HepG2 (cell line): ENCODE results near the gene DCST2. TPM values are rescaled to one million over a fixed set of nuclear protein-coding genes. Genes with fewer than 3 reads are reported as not detected.
A peak's percentile ranks its signal among the peaks of the same experiment; 100 is the strongest.

Source experiments
- ARHGAP35 ChIP-seq: sonication (generic); formaldehyde crosslinking; IDR thresholded peaks from 2 replicates; pipeline ENCODE4 v1.9.0; 2022; ENCODE audit warnings: mild to moderate bottlenecking, inconsistent platforms, moderate library complexity, missing genetic modification reagents, borderline replicate concordance
- CBX1 ChIP-seq: IDR thresholded peaks from one replicate; pipeline ENCODE4 v1.6.1; 2016; ENCODE audit warnings: antibody characterized with exemption, low read depth
- SMAD1 ChIP-seq: sonication (generic); formaldehyde crosslinking; IDR thresholded peaks from 2 replicates; pipeline ENCODE4 v1.4.0; 2020; ENCODE audit warnings: missing genetic modification reagents, low read depth, mild to moderate bottlenecking, borderline replicate concordance
- ZNF644 ChIP-seq: IDR thresholded peaks from 2 replicates; pipeline ENCODE4 v1.6.1; 2016; ENCODE audit warnings: low read depth
- polyA plus RNA-seq, 8 experiments: library from polyadenylated mRNA; depleted of rRNA in 3 of 8; stranded (reverse) in 7 of 8; unstranded in 1 of 8; fragments of >200 nt; fragmentation: Illumina TruSeq in 4 of 8; extraction: Trizol in 4 of 8; gene quantifications; 2 replicates each; pipeline versions ENCODE4 v1.2.1 to v1.2.3, GENCODE V29; 2011 to 2016; ENCODE audit warnings: low read depth in 4 of 8, missing spikeins in 1 of 8, mixed read lengths in 1 of 8; ENCODE audit not compliant: insufficient read depth in 1 of 8
- total RNA-seq, 5 experiments: library from RNA; depleted of rRNA; stranded (reverse); fragments of >200 nt; fragmentation: Illumina TruSeq; extraction: Trizol; gene quantifications; 2 replicates each; pipeline ENCODE4 v1.2.3, GENCODE V29; 2016; ENCODE audit warnings: low read depth in 1 of 5
- TF ChIP-seq, protein P1 (sequence below): sonication (generic); formaldehyde crosslinking; IDR thresholded peaks from 2 replicates; pipeline ENCODE4 v1.9.0; 2021; ENCODE audit warnings: missing genetic modification reagents, borderline replicate concordance
- TF ChIP-seq, protein P2 (sequence below): sonication (generic); formaldehyde crosslinking; conservative IDR thresholded peaks from 2 replicates; pipeline ENCODE4 v1.8.0; 2022; ENCODE audit warnings: missing genetic modification reagents
- TF ChIP-seq, protein P3 (sequence below): sonication (generic); formaldehyde crosslinking; IDR thresholded peaks from 2 replicates; pipeline ENCODE4 v1.9.0; 2021; ENCODE audit warnings: missing genetic modification reagents, borderline replicate concordance
- TF ChIP-seq, protein P4 (sequence below): sonication (generic); formaldehyde crosslinking; IDR thresholded peaks from 2 replicates; pipeline ENCODE4 v1.9.0; 2022; ENCODE audit warnings: missing genetic modification reagents, mild to moderate bottlenecking, borderline replicate concordance
- TF ChIP-seq, protein P5 (sequence below): sonication (generic); formaldehyde crosslinking; IDR thresholded peaks from 2 replicates; pipeline ENCODE4 v1.5.0; 2020; ENCODE audit warnings: mild to moderate bottlenecking, missing genetic modification reagents
- TF ChIP-seq, protein P6 (sequence below): sonication (generic); formaldehyde crosslinking; IDR thresholded peaks from 2 replicates; pipeline ENCODE4 v1.4.0; 2020; ENCODE audit warnings: missing genetic modification reagents, borderline replicate concordance
- TF ChIP-seq, protein P7 (sequence below): sonication (generic); formaldehyde crosslinking; IDR thresholded peaks from 2 replicates; pipeline ENCODE4 v1.4.0; 2020; ENCODE audit warnings: missing genetic modification reagents; ENCODE audit errors: not compliant biosample characterization
- TF ChIP-seq, protein P8 (sequence below): sonication (generic); formaldehyde crosslinking; IDR thresholded peaks from 2 replicates; pipeline ENCODE4 v1.4.0; 2020; ENCODE audit warnings: mild to moderate bottlenecking, missing genetic modification reagents

The DCST2 gene
- total and polyA plus RNA-seq, 2 of the 13 experiments (the other 11 are each of a cell fraction or from before 2014, with no cell fraction given): 0.74 TPM; not detected in 1

DNA sequence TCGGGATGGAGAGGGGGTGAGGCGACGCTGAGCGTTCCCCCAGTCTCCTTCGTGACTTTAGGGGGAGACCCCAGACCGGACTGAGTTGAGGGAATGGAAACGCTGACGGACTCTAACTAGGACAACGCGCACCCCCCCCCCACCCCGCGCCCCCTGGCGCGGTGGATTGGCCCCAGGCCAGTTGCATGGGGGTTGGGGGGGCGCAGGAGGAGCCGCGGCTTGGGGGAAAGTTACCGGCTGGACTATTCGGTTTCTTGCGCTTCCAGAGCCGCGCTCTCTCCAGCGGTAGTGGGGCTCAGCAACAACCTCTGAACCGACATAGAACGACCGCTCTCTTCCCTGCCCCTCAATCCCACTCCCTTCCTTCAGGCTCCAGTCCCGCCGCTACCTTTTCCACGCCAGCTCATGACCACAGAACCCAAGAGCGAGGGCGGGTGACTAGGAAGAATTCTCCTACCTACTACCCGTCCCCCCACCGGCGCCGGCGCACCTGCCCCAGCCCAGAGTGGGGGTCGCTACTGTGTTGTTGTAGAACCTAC is 30.3 kb downstream of the DCST2 start (continued):
- TF ChIP-seq, protein P1, sequence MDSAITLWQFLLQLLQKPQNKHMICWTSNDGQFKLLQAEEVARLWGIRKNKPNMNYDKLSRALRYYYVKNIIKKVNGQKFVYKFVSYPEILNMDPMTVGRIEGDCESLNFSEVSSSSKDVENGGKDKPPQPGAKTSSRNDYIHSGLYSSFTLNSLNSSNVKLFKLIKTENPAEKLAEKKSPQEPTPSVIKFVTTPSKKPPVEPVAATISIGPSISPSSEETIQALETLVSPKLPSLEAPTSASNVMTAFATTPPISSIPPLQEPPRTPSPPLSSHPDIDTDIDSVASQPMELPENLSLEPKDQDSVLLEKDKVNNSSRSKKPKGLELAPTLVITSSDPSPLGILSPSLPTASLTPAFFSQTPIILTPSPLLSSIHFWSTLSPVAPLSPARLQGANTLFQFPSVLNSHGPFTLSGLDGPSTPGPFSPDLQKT (CRISPR knock-in tag): no peak
- TF ChIP-seq, protein P2, sequence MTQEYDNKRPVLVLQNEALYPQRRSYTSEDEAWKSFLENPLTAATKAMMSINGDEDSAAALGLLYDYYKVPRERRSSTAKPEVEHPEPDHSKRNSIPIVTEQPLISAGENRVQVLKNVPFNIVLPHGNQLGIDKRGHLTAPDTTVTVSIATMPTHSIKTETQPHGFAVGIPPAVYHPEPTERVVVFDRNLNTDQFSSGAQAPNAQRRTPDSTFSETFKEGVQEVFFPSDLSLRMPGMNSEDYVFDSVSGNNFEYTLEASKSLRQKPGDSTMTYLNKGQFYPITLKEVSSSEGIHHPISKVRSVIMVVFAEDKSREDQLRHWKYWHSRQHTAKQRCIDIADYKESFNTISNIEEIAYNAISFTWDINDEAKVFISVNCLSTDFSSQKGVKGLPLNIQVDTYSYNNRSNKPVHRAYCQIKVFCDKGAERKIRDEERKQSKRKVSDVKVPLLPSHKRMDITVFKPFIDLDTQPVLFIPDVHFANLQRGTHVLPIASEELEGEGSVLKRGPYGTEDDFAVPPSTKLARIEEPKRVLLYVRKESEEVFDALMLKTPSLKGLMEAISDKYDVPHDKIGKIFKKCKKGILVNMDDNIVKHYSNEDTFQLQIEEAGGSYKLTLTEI: no peak
- TF ChIP-seq CBX1 (no peak), ARHGAP35 (CRISPR knock-in tag) (no peak), ZNF644 (CRISPR knock-in tag) (no peak), SMAD1 (CRISPR knock-in tag) (no peak)
- TF ChIP-seq, protein P3, sequence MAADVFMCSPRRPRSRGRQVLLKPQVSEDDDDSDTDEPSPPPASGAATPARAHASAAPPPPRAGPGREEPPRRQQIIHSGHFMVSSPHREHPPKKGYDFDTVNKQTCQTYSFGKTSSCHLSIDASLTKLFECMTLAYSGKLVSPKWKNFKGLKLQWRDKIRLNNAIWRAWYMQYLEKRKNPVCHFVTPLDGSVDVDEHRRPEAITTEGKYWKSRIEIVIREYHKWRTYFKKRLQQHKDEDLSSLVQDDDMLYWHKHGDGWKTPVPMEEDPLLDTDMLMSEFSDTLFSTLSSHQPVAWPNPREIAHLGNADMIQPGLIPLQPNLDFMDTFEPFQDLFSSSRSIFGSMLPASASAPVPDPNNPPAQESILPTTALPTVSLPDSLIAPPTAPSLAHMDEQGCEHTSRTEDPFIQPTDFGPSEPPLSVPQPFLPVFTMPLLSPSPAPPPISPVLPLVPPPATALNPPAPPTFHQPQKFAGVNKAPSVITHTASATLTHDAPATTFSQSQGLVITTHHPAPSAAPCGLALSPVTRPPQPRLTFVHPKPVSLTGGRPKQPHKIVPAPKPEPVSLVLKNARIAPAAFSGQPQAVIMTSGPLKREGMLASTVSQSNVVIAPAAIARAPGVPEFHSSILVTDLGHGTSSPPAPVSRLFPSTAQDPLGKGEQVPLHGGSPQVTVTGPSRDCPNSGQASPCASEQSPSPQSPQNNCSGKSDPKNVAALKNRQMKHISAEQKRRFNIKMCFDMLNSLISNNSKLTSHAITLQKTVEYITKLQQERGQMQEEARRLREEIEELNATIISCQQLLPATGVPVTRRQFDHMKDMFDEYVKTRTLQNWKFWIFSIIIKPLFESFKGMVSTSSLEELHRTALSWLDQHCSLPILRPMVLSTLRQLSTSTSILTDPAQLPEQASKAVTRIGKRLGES (CRISPR knock-in tag): no peak
- TF ChIP-seq, protein P4, sequence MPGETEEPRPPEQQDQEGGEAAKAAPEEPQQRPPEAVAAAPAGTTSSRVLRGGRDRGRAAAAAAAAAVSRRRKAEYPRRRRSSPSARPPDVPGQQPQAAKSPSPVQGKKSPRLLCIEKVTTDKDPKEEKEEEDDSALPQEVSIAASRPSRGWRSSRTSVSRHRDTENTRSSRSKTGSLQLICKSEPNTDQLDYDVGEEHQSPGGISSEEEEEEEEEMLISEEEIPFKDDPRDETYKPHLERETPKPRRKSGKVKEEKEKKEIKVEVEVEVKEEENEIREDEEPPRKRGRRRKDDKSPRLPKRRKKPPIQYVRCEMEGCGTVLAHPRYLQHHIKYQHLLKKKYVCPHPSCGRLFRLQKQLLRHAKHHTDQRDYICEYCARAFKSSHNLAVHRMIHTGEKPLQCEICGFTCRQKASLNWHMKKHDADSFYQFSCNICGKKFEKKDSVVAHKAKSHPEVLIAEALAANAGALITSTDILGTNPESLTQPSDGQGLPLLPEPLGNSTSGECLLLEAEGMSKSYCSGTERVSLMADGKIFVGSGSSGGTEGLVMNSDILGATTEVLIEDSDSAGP (CRISPR knock-in tag): peak; percentile 64; the same call in 1 of the 2 replicates
- TF ChIP-seq, protein P5, sequence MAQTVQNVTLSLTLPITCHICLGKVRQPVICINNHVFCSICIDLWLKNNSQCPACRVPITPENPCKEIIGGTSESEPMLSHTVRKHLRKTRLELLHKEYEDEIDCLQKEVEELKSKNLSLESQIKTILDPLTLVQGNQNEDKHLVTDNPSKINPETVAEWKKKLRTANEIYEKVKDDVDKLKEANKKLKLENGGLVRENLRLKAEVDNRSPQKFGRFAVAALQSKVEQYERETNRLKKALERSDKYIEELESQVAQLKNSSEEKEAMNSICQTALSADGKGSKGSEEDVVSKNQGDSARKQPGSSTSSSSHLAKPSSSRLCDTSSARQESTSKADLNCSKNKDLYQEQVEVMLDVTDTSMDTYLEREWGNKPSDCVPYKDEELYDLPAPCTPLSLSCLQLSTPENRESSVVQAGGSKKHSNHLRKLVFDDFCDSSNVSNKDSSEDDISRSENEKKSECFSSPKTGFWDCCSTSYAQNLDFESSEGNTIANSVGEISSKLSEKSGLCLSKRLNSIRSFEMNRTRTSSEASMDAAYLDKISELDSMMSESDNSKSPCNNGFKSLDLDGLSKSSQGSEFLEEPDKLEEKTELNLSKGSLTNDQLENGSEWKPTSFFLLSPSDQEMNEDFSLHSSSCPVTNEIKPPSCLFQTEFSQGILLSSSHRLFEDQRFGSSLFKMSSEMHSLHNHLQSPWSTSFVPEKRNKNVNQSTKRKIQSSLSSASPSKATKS: 0 out of 2 replicates have a peak, but pooled peaks have one; percentile 65
- TF ChIP-seq, protein P6, sequence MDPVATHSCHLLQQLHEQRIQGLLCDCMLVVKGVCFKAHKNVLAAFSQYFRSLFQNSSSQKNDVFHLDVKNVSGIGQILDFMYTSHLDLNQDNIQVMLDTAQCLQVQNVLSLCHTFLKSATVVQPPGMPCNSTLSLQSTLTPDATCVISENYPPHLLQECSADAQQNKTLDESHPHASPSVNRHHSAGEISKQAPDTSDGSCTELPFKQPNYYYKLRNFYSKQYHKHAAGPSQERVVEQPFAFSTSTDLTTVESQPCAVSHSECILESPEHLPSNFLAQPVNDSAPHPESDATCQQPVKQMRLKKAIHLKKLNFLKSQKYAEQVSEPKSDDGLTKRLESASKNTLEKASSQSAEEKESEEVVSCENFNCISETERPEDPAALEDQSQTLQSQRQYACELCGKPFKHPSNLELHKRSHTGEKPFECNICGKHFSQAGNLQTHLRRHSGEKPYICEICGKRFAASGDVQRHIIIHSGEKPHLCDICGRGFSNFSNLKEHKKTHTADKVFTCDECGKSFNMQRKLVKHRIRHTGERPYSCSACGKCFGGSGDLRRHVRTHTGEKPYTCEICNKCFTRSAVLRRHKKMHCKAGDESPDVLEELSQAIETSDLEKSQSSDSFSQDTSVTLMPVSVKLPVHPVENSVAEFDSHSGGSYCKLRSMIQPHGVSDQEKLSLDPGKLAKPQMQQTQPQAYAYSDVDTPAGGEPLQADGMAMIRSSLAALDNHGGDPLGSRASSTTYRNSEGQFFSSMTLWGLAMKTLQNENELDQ (CRISPR knock-in tag): no peak
- TF ChIP-seq, protein P7, sequence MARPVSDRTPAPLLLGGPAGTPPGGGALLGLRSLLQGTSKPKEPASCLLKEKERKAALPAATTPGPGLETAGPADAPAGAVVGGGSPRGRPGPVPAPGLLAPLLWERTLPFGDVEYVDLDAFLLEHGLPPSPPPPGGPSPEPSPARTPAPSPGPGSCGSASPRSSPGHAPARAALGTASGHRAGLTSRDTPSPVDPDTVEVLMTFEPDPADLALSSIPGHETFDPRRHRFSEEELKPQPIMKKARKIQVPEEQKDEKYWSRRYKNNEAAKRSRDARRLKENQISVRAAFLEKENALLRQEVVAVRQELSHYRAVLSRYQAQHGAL (CRISPR knock-in tag): no peak
- TF ChIP-seq, protein P8, sequence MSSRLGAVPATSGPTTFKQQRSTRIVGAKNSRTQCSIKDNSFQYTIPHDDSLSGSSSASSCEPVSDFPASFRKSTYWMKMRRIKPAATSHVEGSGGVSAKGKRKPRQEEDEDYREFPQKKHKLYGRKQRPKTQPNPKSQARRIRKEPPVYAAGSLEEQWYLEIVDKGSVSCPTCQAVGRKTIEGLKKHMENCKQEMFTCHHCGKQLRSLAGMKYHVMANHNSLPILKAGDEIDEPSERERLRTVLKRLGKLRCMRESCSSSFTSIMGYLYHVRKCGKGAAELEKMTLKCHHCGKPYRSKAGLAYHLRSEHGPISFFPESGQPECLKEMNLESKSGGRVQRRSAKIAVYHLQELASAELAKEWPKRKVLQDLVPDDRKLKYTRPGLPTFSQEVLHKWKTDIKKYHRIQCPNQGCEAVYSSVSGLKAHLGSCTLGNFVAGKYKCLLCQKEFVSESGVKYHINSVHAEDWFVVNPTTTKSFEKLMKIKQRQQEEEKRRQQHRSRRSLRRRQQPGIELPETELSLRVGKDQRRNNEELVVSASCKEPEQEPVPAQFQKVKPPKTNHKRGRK (CRISPR knock-in tag): no peak
